ENCODE results near the gene RNF150. TPM values are rescaled to one million over a fixed set of nuclear protein-coding genes. Genes with fewer than 3 reads are reported as not detected.
A peak's percentile ranks its signal among the peaks of the same experiment; 100 is the strongest.

RNF150 gene
- total and polyA plus RNA-seq, 2 experiments from 2014 or later, result 4.2 to 9.2 TPM

DNA sequence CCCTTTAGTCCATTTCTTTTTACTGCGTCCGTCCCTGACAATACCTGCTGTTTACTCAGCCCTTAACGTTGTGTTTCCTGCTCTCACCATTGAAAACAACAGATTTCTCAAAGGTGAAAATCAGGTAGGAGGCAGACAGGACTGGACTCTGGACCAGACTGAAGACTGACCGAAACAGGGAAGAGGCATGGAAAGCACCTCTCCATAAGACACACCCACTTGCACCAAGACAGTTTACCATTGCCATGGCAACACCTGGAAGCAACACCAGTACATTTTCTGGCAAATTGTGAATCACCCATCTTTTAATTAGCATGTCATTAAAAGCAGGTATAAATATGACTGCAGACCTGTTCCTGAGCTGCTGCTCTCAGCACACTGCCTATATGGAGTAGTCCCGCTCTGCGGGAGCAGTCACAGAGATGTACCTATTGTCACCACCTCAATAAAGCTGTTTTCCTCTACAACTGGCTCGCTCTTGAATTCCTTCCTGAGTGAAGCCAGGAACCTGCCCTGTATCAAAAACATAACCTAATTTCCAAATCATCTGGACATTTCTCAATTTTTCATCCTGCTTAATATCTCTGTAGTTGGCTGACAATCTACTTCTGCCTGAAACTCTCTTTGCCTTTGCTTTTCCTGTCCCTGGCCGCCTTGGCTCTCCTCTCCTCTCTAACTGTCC, 117.0 kb downstream of the RNF150 start:
- no peak for TF ChIP-seq EZH2 (IDR thresholded peaks at IDR 0.05; ENCODE audit: borderline replicate concordance)
- TF ChIP-seq, protein P1, sequence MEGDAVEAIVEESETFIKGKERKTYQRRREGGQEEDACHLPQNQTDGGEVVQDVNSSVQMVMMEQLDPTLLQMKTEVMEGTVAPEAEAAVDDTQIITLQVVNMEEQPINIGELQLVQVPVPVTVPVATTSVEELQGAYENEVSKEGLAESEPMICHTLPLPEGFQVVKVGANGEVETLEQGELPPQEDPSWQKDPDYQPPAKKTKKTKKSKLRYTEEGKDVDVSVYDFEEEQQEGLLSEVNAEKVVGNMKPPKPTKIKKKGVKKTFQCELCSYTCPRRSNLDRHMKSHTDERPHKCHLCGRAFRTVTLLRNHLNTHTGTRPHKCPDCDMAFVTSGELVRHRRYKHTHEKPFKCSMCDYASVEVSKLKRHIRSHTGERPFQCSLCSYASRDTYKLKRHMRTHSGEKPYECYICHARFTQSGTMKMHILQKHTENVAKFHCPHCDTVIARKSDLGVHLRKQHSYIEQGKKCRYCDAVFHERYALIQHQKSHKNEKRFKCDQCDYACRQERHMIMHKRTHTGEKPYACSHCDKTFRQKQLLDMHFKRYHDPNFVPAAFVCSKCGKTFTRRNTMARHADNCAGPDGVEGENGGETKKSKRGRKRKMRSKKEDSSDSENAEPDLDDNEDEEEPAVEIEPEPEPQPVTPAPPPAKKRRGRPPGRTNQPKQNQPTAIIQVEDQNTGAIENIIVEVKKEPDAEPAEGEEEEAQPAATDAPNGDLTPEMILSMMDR (IDR thresholded peaks at IDR 0.05; ENCODE audit: poor library complexity), result no peak
- TF ChIP-seq EZH2phosphoT487 (IDR thresholded peaks at IDR 0.05; ENCODE audit: low read depth, severe bottlenecking, unreplicated experiment), result no peak

DNA sequence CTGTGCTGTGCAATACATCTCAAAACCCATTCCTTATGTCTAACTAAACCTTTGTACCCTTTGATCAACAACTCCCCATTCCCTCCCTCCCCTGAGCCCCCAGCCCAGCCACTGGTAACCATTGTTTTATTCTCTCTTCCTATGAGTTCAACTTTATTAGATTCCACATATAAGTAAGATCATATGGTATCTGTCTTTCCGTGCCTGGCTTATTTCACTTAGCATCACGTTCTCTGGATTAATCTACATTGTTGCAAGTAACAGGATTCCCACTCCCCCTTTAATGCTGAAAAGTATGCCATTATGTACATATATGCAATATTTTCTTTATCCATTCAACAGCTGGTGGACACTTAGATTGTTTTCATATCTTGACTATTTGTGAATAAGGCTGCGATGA, 119.4 kb downstream of the RNF150 start:
- H3K9me2 ChIP-seq (replicated peaks; ENCODE audit: insufficient read depth), result no peaks in the 10 kb centered on the region
- H3K27me3 ChIP-seq, result peaks cover 3% of the 10 kb centered on the region
- no peaks in the 10 kb centered on the region for H3K9me3 ChIP-seq (ENCODE audit: low read depth)
- no peaks in the 10 kb centered on the region for H4K20me1 ChIP-seq (ENCODE audit: insufficient read depth, poor library complexity, severe bottlenecking)
- WGBS (ENCODE audit: low lambda C conversion rate, missing lambda C conversion rate), result 37% methylated on average over 3 of the region's 3 CpGs
- no peak overlapping the region for H2AFZ ChIP-seq
- no peak overlapping the region for H3K27ac ChIP-seq
- H3K4me1 ChIP-seq (ENCODE audit: insufficient read depth), result no peaks in the 10 kb centered on the region
- no peak for DNase-seq (ENCODE audit: low spot score)
- no peak overlapping the region for H3K4me3 ChIP-seq
- TF ChIP-seq, protein P1 (IDR thresholded peaks at IDR 0.05; ENCODE audit: poor library complexity), result no peak
- no peak for TF ChIP-seq EZH2 (IDR thresholded peaks at IDR 0.05; ENCODE audit: borderline replicate concordance)
- no peaks in the 10 kb centered on the region for H3K36me3 ChIP-seq (replicated peaks; ENCODE audit: insufficient read depth, low read depth)
- H3K4me2 ChIP-seq, result no peak overlapping the region
- H3K79me2 ChIP-seq, result no peaks in the 10 kb centered on the region

More for the DNA sequence above, 117.0 kb downstream of the RNF150 start:
- Histone ChIP-seq H3K9me3 (ENCODE audit: low read depth) (no peaks in the 10 kb centered on the region), H3K79me2 (no peaks in the 10 kb centered on the region), H4K20me1 (ENCODE audit: insufficient read depth, poor library complexity, severe bottlenecking) (no peaks in the 10 kb centered on the region), H3K4me3 (no peak overlapping the region), H3K4me2 (no peak overlapping the region), H2AFZ (no peak overlapping the region), H3K4me1 (ENCODE audit: insufficient read depth) (peaks cover 12% of the 10 kb centered on the region), H3K36me3 (replicated peaks; ENCODE audit: insufficient read depth, low read depth) (no peaks in the 10 kb centered on the region), H3K9me2 (replicated peaks; ENCODE audit: insufficient read depth) (no peaks in the 10 kb centered on the region), H3K27me3 (peaks cover 3% of the 10 kb centered on the region), H3K27ac (no peak overlapping the region)
- 72% methylated on average over 8 of the region's 8 CpGs for WGBS (ENCODE audit: low lambda C conversion rate, missing lambda C conversion rate)
- DNase-seq (ENCODE audit: low spot score), result peak; percentile 39

DNA sequence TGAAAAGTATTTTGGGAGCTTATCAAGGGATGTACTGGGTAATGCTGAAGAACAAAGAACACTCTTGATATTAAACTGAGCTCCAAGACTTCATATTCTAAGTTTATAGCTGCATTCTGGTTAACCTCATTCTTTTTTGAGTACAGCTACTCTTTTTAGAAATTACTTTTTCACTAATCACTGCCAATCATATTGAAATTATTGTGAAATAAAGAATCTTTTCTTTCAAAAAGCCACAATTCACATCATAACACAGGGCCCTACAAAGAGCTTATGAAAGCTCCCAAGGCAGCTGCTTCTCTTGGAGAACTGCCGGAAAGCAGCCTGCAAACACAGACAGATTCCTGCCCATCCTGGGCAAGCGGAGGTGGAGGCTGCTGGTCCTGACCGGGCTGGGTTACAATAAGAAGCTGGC, 121.4 kb downstream of the RNF150 start:
- TF ChIP-seq, protein P1 (IDR thresholded peaks at IDR 0.05; ENCODE audit: poor library complexity), result no peak
- no peak for TF ChIP-seq EZH2phosphoT487 (IDR thresholded peaks at IDR 0.05; ENCODE audit: low read depth, severe bottlenecking, unreplicated experiment)
- H3K4me2 ChIP-seq, result no peak overlapping the region
- 84% methylated on average over 3 of the region's 3 CpGs for WGBS (ENCODE audit: low lambda C conversion rate, missing lambda C conversion rate)

More for the DNA sequence above, 121.4 kb downstream of the RNF150 start:
- no peak for DNase-seq (ENCODE audit: low spot score)
- Histone ChIP-seq H3K4me1 (ENCODE audit: insufficient read depth) (no peaks in the 10 kb centered on the region), H3K27ac (no peak overlapping the region), H3K9me2 (replicated peaks; ENCODE audit: insufficient read depth) (no peaks in the 10 kb centered on the region), H3K27me3 (peaks cover 3% of the 10 kb centered on the region), H4K20me1 (ENCODE audit: insufficient read depth, poor library complexity, severe bottlenecking) (no peaks in the 10 kb centered on the region), H2AFZ (no peak overlapping the region), H3K36me3 (replicated peaks; ENCODE audit: insufficient read depth, low read depth) (no peaks in the 10 kb centered on the region), H3K4me3 (no peak overlapping the region), H3K79me2 (no peaks in the 10 kb centered on the region), H3K9me3 (ENCODE audit: low read depth) (no peaks in the 10 kb centered on the region)
